Nucleus accumbens (tissue), 56 donors: ENCODE measurements around the gene TEAD1.

Experiments
- DNase-seq, 56 donors: peaks; one replicate each; lab custom pipeline; 2025; lab: John Stamatoyannopoulos, UW

TEAD1 gene

GRCh38 chr11:12802418-12803085 is 128.3 kb downstream of the TEAD1 start:
- peak in 9 of 56 donors; percentile 12 to 70 (median 35) for DNase-seq

- DNase-seq, result no peak
These were observed 129.0 kb downstream of the TEAD1 start for GRCh38 chr11:12803086-12803826.

- no peak for DNase-seq
These were observed 131.9 kb downstream of the TEAD1 start for GRCh38 chr11:12806113-12806512.

DNA sequence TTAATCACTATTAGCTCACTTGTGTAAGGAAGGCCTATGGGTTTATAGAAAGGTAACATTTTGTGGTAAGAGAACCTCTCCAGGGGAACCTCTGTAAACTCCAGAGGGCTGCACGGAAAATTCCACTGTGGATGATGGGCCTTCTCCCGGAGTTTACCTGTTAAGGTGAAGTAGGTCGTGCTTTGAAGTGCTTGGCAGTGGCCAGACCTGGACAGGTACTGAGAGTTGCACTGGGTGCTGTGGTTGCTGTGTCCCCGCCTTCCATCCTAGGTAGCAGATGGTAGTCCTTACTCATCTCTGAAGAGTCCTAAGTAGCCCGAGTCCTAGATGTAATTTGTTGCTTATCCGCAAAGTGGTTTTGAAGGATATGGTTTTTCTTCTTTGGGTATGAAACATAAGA is 133.4 kb downstream of the TEAD1 start:
- DNase-seq, result no peak

- no peak for DNase-seq
These were observed 134.3 kb downstream of the TEAD1 start for GRCh38 chr11:12808519-12808918.

- DNase-seq, result no peak
These were observed 135.1 kb downstream of the TEAD1 start for GRCh38 chr11:12809364-12809763.

DNA sequence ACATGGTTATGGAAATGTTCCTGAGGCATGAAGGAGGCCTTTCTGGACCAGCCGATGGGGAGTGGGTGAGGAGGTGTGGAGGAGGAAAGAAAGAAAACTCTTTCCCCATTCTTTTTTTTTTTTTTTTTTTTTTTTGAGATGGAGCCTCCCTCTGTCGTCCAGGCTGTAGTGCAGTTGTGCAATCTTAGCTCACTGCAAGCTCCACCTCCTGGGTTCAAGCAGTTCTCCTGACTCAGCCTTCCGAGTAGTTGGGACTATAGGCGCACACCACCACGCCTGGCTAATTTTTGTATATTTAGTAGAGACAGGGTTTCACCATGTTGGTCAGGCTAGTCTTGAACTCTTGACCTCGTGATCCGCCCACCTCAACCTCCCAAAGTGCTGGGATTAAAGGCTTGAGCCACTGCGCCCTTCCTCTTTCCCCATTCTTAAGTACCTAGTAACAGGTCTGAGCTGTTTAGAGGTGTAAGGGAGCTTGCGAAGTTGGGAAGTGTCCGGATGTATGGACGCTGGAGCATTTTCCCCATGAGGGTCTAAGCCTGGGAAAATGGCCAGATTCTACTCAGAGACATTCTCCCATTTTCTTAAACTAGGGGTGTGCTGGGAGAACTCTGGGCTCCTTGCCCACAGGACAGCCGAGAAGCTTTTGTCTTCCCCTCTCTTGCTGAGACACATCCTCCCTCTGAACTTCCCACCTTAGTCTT is 135.8 kb downstream of the TEAD1 start:
- DNase-seq, result no peak

DNA sequence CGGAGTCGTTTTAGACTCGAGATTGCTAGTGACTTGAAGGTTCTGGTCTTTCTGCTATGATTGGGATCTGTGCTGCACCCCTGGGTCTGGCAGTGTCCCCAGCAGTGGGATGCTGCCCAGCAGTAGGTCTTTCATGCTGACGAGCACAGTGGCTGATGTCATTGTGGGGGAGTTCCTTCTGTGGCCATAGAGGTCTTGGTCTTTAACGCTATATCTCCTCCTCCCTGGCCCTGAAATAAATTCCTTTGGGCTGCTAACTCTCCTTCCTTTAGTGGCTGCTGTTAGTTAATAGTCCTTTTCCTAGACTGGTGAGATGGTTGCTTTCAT is 136.3 kb downstream of the TEAD1 start:
- DNase-seq, result peak in 1 of 56 donors; percentile 30

DNA sequence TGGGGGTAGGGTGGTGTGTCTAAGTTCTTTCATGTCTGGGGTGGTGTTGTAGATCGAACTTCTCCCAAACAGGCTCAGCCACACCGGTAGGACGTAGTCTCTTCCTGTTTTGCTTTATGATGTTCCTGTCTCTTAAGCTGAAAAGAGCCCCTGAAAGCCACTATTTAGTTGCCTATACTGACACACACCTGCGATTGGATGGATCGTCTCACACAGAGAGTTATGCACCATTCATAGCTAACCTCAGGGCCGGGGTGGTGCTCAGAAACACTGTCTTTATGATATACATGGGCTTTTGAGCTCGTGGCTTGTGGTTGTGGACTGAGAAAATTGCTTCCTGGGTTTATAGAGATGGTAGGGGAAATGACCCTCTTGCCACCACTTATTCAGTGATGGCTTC is 137.6 kb downstream of the TEAD1 start:
- no peak for DNase-seq

DNA sequence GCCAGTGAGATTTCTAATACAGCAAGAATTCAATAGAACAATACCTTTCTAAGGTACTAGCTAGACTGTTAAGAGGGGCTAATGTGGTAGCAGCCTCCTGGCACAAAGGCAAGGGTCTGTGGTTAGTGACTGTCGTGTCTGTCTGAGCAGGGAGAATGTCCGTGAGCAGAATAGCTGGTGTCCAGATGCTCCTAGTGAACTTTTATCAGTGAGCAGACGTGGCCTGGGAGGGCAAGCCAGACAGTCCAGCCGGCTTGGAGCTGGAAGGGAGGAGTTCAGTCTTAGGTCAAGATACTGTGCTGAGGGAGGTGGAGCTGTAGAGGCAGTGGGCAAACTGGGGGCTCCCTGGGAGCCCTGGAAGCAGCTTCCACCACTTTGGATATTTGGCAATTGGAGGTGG is 138.6 kb downstream of the TEAD1 start:
- no peak for DNase-seq

DNA sequence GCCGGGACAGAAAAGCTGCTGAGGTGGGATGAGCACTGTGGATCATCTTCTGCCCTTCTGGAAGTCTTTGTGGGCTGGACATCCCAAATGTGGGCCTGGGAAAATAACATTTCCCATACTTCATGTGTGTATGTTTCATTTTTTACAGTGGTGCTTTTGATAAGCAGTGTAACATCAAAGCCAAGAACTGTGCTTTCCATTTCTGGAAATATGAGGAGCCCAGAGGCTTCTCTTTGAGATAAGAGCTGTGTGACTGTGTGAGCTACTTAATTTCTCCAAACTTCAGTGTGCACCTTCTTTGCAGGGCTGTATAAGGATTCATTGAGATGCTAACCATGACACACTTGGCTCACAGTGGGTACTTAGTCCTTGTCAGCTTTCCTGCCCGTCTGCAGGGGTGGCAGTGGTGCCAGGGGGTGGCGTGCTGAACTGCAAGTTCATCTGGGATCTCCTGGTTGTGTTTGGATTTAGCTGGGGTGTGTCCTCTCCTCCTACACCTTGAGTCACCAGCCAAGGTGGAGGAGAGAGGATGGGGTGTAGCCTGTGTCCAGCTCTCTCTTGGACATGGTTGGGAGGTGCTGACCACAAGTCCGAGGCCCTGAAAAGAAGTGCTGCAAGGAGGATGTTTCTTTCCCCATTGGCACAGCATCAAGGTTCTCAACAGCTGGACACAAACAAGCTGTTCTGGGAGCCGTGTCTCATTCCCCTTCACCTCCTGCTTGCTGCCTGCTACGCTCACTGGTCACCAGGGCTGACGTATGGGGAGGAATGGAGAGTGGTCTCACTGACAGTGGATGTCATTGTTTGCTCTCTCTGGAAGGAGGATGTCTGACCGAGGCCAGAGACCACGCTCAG is 139.4 kb downstream of the TEAD1 start:
- peak in 1 of 56 donors; percentile 6 for DNase-seq

GRCh38 chr11:12815129-12815480 is 140.9 kb downstream of the TEAD1 start:
- DNase-seq, result no peak

DNA sequence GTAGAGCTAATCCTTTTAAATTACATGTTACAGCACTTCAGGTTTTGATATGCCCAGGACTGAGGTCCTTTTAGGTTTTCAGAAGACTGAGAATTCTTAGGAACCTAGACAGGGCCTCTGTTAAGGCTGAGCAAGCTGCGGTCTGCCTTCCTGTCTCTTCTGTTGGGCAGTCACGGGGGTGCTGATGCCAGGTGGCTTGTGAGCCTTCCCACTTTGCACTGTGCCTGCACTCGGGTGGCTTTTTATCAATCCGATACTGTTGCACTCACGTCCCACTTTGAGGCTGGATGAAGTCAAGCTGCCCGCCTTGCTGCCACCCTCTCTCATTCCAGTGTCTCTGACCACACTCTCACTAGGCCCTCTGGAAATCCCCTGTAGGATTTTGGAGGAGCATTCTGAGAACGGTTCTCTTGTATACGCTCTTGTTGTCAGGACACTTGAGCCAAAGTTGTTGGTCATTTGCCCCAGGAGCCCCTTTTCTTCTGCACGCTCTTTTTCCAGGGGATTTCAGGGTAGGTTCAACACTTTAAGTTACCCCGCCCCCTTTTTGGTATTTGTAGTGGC is 141.8 kb downstream of the TEAD1 start:
- no peak for DNase-seq

DNA sequence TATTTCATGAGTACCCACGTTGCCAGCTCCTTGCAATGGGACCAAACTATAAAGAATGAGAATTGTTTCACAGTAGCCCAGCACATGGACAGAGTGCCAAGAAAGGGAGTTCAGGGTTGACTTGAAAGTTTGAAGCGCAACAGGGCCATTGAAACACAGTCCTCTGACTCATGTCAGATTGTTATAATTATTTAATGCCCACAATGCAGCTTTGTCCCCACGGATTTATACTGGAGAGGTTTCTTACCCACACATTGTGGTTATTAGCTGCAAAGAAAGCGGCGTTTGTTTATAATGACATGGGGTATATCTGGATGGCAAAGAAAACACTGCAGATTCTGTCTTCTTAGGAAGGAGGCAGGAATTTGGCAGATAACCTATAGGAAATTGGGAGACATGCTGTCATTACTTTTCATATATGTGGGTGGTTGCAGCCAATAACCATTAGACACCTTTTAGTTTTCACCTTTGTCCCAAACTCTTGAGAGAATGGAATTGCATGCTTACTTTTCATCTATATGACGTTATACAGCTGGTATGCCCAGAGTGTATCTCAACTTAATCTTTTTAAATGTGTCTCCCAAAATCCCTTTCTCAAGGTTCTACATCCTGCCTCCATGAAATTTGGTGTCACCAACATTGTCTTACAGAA is 143.6 kb downstream of the TEAD1 start:
- peak in 1 of 56 donors; percentile 21 for DNase-seq

DNA sequence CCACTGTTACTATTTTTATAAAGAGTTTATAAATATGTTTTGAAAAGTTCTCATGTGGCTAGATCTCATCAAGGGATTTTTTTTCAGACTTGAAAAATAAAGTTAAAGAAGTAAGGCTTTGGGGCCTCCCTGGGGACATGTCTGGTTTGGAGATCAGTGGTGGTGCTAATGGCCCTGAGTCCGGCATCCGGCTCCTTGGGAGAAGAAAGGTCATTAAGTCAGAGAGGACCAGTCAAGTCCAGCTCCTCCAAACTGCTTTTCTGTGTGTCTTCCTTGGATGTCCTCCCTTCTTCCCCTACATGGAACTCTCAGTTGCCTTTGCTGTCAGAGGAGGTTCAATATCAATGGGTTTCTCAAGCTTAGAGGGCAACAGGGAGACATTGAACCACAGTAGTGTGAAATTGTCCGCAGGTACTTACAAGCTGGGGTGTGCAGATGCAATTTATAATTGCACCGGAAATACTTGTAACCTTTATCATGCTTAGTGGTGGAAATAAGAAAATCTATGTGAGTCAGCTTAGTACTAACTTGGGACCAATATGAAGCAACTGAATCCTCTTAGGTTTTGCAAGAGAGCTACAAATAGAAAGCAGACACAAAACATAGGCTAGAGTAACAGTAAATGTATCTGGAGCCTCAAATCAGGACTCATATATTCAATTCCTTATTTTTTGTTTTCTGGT is 144.3 kb downstream of the TEAD1 start:
- DNase-seq, result no peak

DNA sequence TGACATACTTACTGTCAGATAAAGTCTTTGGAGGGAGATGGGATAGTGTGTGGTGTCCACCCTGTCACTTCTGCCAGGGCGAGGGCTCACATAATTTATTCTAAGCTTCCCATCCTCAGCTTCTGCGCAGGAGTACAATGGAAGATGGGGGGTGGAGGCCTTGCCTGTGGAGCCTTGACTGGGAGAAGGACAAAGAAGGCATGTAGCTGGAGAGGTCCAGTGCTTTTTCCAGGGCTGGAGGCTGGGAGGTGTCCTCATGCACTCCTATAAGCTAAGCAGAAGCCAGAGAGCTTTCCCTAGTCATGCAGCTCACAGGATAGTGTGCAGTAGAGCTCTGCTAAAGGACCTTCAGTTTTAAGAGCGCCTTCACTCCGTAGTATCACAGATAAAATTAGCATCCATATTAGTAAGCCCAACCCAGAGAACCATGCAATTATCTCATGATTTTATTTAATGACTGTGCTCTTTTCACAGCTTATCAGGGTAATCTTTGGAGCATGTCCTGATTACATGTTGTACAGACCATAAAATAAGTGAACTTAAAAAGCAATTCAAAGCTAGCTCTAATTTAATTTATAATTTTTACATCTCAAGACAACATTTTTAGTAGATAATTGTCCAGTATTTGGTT is 148.3 kb downstream of the TEAD1 start:
- no peak for DNase-seq

GRCh38 chr11:12824281-12825041 is 150.2 kb downstream of the TEAD1 start:
- peak in 1 of 56 donors; percentile 13 for DNase-seq

DNA sequence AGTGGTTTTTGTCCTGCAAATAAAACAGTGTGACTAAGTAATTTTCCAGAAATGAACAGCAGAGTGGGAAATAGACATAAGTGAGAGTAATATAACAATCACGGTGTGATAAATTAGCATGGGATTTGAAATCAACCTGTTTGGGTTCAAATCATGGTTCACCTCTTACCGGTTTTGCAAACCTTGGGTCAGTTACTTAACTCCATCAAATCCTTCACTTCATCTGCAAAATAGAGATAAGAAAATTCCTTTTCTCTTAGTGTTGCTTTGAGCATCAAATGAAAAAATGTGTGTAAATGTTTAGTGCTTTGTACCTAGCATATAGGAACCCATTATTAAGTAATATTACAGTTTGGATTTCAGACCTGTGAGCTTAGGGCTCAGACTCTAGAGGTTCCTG is 152.2 kb downstream of the TEAD1 start:
- DNase-seq, result no peak
